Cerebellar nuclear complex (tissue), 1 donor: ENCODE data around the gene ANGPTL2.
A peak's percentile ranks its signal among the peaks of the same experiment; 100 is the strongest.

Source experiments
- DNase-seq, 2 experiments: peaks; one replicate each; lab custom pipeline; 2025; lab: John Stamatoyannopoulos, UW

ANGPTL2 gene

GRCh38 chr9:127076860-127077643 is 45.4 kb downstream of the ANGPTL2 start:
- DNase-seq: no peak

GRCh38 chr9:127075624-127076372 is 46.6 kb downstream of the ANGPTL2 start:
- no peak for DNase-seq

DNA sequence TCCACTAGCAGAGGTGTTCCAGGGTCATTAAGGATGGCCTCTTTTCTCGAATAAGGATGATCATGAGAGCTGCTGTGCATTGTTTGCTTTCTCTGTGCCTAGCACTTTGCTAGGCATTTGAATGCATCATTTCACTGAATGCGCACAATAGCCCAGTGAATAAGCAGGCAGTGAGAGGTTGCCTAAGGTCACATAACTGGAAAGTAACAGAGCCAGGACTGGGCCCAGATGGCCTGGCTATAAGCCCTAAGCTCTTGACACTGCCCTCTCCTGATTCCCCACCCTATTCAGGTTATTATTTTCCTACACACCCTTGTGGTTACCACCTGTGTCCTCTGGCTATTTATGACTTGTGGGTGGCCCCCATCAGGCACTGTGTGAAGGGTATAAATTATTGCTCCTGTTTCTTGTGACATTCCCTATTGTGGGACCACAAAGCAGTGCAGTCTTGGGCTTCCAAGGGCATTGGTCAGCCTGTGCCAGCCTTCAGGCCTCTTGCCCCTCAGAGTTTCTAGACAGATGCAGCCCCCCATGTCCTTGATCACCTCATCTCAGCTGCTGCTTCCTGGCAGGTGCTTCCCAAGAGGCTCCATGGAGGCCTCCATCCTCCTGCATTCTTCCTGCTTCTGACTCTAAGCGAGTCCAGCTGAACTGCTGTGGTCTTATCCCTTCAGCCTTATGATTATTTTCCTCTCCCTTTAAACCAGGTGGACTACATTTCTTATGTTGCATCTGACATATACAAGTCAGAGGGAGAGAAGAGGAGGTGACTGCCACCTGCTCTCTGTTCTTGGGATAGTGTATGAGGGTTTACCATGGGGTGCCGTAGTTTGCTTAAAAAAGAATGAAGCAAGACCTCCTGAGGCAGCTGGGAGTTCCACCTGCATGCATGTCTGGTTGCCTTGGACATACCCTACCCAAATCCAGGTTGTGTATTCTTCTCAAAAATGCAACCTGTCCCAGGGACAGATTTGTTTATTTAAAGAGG is 47.6 kb downstream of the ANGPTL2 start:
- DNase-seq: peak in 1 of 2 experiments; percentile 52

DNA sequence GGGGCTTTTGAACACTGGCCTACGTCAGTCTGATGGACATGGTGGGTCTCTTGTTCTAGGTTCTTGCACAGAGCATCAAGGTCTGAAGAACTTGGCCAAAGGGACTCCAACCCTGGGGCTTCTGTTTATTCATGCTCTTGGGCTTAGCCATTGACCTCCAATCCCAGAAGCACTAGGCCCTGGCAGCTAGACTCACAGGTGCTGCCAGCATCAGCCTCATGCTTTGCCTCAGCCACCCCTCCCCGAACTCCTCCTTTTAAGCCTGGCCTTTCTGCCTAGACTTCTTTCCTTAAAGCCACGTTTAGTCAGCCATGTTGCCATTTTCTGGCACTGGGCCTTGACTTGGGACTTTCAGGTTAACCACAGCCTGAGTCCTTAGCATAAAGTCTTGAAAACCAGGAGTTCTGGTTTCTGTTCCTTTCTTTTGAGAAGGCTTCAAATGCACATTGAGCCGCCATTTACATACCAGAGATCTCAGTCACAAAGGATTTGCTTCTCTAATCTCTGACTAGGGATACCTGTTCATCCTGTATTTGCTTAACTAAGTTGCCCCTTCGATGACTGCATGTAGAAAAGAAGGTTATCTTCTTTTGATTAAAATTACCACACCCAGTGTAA is 54.7 kb downstream of the ANGPTL2 start:
- no peak for DNase-seq

DNA sequence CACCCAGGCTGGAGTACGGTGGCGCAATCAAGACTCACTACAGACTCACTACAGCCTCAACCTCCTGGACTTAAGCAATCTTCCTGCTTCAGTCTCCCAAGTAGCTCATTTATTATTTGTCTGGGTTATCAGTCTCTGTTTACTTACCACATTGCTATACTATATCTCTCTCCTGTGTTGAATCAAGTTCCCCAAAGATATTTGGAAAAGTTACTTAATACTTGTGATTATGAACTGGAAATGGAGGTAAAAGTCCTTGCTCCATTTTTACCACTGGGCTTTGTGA is 55.6 kb downstream of the ANGPTL2 start:
- no peak for DNase-seq

DNA sequence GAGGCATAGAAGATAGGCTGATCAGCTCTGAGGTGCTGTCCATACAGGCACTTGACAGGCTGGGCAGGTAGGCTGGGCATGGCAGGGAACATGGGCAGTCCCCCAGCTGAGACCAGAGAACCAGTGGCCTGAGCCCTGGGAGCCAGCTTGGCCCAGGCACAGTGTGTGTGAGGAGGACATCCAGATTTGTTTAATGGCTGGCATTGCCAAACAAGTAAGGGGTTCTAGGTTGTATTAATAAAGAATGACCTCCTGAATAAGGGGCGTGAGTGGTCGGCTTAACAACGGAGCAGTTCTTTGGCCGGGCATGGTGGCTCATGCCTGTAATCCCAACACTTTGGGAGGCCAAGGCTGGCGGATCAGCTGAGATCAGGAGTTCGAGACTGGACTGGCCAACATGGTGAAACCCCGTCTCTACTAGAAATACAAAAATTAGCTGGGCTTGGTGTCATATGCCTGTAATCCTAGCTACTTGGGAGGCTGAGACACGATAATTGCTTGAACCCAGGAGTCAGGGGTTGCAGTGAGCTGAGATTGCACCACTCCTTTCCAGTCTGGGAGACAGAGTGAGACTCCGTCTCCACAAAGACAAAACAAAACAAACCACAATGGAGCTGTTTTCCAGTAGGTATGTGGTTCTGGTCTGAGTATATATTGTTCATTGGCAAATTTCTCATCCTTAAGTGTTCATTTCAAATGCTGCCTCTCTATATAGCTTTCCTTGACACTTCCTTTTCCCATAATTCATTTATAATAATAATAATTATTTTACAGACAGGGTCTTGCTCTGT is 56.2 kb downstream of the ANGPTL2 start:
- no peak for DNase-seq

DNA sequence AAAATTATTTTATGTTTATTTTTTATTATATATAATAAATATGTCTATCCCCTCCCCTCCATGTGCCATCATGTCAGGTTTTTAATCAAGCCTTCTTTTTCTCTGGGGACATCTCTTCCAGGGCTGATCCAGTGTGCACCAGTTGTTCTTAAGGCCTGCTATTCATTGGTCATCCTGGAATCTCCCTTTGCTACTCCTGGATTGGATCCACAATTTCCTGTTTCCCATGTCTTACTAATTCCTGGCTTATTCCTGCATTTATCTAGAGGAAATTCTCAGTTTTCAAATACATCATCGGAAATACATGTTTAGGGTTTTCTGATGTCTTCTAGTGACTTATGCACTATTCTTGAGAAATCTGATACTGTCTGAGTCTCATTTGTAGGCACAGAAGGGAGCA is 56.8 kb downstream of the ANGPTL2 start:
- no peak for DNase-seq

DNA sequence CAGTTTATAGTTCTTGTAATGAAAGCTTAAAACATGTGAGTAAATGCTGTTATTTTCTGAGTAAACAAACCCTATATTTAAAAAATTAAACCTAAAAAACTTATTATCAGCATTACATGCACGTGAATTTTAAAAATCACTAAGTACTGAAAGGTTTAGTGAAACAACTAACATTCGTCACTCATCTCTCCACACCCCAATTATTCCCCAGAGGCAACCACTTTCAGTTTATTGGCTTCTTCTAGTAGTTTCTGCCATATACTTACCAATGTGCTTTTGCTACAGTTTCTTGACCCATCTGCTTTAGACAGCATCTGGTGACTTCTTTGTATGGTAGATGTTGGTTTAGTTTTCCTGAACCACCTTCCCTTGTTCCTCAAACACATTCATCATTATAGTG is 58.1 kb downstream of the ANGPTL2 start:
- no peak for DNase-seq

DNA sequence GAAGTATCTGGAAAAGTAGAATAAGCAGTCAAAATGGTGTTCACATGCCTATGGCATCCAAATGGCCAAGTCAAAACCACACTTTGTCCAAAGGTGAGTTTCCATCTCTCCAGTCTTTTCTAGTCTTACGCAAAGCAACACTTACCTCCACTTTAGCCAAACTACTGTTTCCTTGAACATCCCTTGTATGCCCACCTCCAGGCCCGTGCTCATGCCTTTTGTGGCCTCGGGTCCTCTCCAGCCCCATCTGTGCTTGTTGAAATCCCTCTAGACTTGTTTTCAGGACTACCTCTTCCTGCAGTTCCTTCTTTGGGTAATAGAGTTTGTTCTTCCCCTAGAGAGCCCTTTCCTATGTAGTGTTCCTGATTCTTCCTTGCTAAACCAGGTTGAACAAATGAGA is 61.0 kb downstream of the ANGPTL2 start:
- DNase-seq: no peak

GRCh38 chr9:127059765-127060361 is 62.6 kb downstream of the ANGPTL2 start:
- DNase-seq: no peak

DNA sequence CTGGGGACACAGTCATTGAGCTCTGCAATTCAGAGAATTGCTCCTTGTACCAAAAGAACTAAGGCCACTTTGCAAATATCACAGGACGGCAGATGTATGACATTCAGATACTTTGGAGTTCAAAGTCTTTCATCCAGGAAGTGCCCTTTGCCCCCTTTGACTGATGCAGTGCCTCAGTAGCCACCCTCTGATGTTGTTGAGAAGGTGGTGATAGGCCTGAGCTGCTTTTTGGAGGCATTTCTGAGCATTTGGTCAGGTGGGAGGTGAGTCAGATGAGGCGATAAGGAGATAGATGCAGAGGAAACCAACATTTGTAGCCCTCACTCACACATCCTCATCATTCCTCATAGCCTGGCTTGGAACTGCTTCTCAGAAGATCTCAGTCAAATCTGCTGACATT is 63.4 kb downstream of the ANGPTL2 start:
- no peak for DNase-seq

DNA sequence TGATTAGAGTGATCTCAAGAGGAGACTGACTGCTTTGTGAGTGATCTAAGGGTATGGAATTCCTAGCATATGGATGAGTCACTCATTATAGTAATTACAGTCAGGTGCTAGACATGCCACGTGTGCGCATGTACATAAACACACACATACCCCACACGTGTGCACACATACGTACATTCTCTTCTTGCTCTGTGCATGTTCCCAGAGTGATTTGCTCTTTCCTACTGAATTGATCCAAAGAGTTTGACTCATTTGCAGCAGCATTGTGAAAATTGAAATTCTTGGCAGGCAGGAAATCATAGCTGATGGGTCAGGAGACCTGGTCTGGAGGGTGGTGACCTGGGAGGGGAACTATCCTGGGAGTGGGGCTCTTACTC is 63.8 kb downstream of the ANGPTL2 start:
- DNase-seq: no peak

GRCh38 chr9:127058011-127058644 is 64.3 kb downstream of the ANGPTL2 start:
- peak in 1 of 2 experiments; percentile 64 for DNase-seq

GRCh38 chr9:127056446-127056845 is 66.0 kb downstream of the ANGPTL2 start:
- DNase-seq: no peak

- DNase-seq: peak; percentile 29 to 31
These were observed 66.6 kb downstream of the ANGPTL2 start for GRCh38 chr9:127055745-127056402.

GRCh38 chr9:127053960-127054359 is 68.5 kb downstream of the ANGPTL2 start:
- DNase-seq: no peak

- no peak for DNase-seq
These were observed 69.2 kb downstream of the ANGPTL2 start for GRCh38 chr9:127053057-127053821.

- DNase-seq: no peak
These were observed 70.4 kb downstream of the ANGPTL2 start for GRCh38 chr9:127051881-127052595.
